Epithelial cell of proximal tubule (primary cell): ENCODE results near the gene GNG2. TPM values are rescaled to one million over a fixed set of nuclear protein-coding genes. Genes with fewer than 3 reads are reported as not detected.

Experiments used
- DNase-seq: peaks from one replicate; pipeline ENCODE4 v3.0.0-alpha.2; 2011; ENCODE audit warnings: low read depth
- H3K4me3 ChIP-seq: 2 replicates; pipeline ENCODE4 v1.5.1; 2011; ENCODE audit warnings: low read depth, mild to moderate bottlenecking, low read length
- total RNA-seq: library from RNA; depleted of rRNA; stranded (reverse); fragments of >200 nt; gene quantifications from 2 replicates; pipeline ENCODE4 v1.2.3, GENCODE V29; 2015
- TF ChIP-seq, protein P1 (sequence below): conservative IDR thresholded peaks from 2 replicates; pipeline ENCODE4 v1.5.1; 2012; ENCODE audit warnings: low read depth, mild to moderate bottlenecking, low read length

The GNG2 gene
- total RNA-seq, 1 donor from 2014 or later = 2.5 TPM

DNA sequence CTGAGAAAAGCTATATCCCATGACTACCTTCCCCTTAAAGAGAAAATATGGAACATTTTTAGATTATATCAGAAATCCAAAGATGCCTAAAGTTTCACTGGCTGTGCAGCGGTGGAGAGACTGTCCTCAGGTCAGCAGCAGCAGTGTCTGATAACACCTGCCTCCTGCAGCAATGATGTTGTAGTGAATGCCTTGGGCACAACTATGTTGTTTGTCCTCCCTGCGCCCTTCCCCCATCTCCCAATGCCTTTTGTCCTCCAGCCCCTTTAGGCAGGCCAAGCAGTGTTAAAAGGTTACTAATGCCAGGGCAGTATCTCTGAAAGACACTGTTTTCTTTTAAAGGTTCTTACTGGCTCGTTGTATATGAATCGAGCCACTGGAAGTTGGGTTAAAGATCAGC is 142.1 kb downstream of the GNG2 start:
- no peak for DNase-seq
- TF ChIP-seq, protein P1, sequence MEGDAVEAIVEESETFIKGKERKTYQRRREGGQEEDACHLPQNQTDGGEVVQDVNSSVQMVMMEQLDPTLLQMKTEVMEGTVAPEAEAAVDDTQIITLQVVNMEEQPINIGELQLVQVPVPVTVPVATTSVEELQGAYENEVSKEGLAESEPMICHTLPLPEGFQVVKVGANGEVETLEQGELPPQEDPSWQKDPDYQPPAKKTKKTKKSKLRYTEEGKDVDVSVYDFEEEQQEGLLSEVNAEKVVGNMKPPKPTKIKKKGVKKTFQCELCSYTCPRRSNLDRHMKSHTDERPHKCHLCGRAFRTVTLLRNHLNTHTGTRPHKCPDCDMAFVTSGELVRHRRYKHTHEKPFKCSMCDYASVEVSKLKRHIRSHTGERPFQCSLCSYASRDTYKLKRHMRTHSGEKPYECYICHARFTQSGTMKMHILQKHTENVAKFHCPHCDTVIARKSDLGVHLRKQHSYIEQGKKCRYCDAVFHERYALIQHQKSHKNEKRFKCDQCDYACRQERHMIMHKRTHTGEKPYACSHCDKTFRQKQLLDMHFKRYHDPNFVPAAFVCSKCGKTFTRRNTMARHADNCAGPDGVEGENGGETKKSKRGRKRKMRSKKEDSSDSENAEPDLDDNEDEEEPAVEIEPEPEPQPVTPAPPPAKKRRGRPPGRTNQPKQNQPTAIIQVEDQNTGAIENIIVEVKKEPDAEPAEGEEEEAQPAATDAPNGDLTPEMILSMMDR = no peak
- H3K4me3 ChIP-seq = no peak overlapping the region

DNA sequence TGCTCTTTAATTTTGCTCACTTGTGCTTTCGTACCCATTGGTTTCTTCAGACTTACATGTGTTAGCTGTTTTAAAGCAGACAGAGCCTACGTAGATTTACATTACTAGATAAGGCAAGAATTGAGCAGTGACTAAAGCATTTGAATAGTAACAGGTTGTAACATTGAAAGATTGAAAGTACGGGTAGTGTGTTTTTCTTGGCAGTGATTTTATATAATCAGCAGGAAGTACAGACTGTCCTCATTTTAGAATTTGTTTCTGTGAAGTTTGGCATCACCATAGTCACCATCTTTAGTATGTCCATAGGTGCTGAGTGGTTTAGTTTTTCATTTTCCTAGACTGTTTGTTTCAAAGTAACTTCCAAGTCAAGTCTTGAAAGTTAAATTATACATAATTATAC is 142.9 kb downstream of the GNG2 start:
- TF ChIP-seq, protein P1 = no peak
- H3K4me3 ChIP-seq = no peak overlapping the region
- DNase-seq = no peak

DNA sequence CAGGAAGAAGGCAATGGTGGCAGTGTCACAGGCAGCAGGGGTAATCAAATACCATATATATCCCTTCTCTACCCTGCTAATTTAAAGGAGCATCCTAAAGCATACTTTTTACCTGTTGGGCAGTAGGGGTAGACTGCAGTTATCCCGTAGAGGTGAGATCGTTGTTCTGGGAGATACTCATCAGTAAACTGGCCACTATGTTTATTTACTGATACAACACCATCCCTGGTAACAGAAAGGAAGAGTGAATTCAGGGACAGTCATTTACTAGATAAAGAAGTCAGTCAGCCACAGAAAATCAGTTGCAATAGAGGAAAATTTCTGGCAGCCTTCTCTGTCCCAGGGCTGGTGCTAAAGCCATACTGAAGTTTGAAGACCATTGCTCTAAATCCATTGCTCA is 145.2 kb downstream of the GNG2 start:
- TF ChIP-seq, protein P1 = no peak
- no peak for DNase-seq
- no peak overlapping the region for H3K4me3 ChIP-seq

DNA sequence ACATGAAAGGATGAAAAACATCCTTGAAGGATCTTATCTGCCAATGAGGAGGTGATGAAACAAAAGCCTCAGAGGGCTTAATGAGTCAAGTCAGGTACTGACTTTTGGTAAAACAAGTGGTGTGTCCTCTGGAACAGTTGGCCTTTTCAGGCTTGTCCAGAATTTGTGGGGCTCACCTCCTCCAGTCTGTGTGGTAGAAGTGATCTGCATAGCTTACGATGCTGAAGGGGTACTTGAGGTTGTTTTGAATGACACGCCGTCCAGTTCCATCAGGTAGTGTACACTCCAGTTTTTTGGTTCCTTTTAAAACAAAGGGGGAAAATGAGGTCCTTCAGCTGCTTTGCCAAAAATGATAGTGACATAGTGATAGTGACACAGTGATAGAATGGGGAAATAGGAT is 145.9 kb downstream of the GNG2 start:
- H3K4me3 ChIP-seq = no peak overlapping the region
- DNase-seq = no peak
- TF ChIP-seq, protein P1 = no peak

DNA sequence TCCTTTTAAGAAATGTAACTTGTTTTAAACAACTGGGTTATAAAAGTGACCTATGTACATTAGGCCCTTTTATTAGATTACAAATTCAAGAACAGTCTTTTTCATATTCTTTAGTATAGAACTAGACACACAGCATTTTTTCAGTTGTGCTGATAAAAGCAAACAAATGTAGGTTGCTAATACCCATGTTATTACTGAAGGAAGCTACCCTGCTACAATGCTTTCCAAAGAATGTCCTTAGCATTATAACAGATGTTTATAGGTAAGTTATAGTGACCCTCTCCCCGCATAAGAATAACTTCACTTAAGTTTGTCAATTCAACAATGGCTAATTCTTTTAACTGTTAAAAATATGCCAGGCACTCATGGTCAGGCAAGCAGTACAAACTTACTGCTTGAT is 146.8 kb downstream of the GNG2 start:
- no peak overlapping the region for H3K4me3 ChIP-seq
- TF ChIP-seq, protein P1 = no peak
- no peak for DNase-seq

DNA sequence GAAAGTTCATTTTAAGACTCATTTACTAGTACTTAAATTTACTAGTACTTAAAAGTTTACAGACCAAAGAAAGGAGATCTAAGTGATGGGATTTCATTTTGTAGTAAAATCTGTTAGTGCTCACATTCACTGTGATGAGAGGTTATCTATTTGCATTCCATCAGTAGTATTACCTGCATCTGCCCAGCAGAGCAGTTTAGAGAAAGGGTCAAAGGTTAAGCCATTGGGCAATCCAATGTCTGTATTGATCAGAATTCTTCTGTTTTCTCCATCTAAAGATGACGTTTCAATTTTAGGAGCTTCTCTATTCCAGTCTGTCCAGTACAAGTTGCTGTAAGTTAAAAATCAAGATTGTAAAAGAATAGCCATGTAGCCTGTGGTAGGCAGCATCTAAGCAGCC is 147.2 kb downstream of the GNG2 start:
- H3K4me3 ChIP-seq = no peak overlapping the region
- DNase-seq = no peak
- TF ChIP-seq, protein P1 = no peak

DNA sequence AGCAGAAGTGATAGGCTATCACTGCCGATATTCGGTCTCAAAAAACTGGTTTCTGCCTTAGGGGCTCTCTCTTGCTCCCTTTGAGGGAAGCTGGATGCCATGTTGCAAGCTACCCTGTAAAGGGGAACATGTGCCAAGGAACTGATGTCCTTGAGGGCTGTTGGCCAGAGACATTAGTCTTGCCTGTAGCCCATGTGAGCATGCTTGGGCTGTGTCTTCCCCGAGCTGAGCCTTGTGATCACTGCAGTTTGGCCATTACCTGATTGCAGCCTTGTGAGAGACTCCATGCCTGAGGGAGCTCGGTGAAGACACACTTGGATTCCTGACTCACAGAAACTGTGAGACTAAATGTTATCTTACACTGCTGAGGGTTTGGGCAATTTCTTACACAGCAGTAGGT is 147.7 kb downstream of the GNG2 start:
- H3K4me3 ChIP-seq = no peak overlapping the region
- TF ChIP-seq, protein P1 = no peak
- DNase-seq = no peak
